NCI-H1436 treated with DMSO at 0.1 percent for 48 hours (cell line): Measurements from ENCODE around the gene HSD17B12.
"Not testable (repeated sequence)": the region's sequence is repeated elsewhere in the genome, so short reads cannot be mapped to it uniquely, and the experiment has no call there.

Source experiments
- DNase-seq: peaks from one replicate; lab custom pipeline; 2025; lab: John Stamatoyannopoulos, UW

HSD17B12 gene

DNA sequence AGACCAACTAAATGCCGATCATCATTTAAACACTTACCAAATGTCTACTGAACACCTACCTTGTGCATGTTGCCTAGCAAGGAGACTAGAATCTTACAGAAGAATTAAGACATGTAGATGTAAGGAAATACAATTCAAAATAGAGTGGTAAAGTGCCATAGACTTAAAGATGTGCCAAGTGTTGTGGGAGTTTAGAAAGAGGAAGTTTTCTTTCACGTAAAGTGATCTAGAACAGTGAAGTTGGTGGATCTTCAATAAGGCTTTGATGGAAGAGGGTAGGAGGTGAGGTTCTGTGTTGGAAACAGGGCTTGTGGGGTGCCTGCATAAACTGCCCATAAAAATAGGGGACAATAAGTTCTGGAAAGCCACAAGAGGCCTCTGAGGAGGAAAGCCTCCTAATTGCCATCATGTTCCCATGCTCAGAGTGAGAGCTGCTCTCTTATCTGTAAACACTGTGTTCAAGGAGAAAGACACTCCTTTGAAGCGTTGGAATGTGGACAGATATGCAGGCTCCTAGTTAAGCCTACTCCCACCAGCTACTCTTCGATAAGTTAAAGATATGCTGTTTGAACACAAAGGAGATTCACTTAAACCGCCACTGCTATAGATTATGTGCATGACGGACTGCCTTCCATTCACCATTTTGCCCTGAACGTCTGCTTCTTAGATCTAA, 66.7 kb downstream of the HSD17B12 start:
- no peak for DNase-seq

DNA sequence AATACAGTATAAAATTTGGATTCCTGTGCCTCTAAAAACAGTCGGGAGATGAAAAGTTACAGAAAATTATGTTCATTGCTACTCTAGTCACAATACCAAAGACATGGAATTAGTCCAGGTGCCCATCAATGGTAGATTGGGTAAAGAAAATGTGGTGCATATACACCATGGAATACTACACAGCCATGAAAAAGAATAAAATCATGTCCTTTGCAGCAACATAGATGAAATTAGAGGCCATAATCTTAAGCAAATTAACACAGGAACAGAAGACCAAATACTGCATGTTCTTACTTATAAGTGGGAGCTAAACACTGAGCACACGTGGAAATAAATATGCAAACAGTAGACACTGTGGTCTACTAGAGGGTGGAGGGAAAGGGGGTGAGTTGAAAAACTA, 67.6 kb downstream of the HSD17B12 start:
- no peak for DNase-seq

DNA sequence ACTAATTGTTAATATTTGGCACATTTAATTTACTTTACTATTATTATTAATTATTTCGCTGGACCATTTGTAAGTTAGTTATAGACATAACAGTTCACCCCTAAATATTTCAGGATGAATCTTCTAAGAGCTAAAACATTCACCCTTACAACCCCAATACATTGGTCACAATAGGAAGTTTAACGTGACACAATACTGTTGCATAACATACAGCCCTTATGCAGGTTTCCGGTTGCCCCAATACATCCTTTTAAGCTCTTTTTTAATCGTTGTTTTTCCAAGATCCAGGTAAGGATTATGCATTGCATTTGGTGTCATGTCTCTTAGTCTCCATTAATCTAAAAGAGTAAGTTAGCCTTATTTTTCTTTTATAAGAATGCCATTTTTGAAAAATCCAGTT, 71.2 kb downstream of the HSD17B12 start:
- no peak for DNase-seq

DNA sequence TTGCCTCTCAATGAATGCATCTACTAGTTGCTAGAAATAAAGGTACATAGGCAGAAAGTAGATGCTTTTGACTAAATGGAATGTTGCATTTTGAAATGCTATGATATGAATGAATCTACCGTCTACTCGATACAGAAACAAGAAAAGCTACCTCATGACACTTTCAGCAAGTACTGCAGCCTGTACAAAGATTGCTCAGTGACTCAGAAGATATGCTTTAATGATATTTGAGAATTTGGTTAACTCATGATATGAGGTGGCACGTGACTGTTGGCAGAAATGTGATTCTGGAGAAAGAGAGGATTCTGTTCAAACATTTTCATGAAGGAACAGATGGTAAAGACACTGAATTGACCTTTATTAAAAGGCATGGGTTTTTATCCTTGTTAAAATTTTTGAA, 76.0 kb downstream of the HSD17B12 start:
- DNase-seq: no peak

DNA sequence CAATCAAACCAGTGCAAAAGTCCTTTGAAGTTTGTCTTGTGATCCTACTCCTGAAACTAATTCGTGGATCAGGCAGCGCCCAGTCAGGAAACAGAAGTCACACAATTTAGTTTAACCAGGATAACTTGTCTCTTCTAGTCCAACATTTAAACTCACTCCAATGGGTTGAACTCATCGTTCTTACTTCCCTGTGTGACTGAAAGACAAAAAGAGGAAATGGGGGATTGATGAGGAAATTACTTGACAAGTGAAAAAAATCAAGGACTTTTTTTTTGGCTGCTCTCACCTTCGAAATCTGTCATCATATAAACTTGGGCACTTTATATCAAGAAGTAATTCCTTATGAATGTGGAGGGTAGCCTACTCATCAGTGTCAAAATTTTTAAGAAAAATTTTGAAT, 78.4 kb downstream of the HSD17B12 start:
- no peak for DNase-seq

DNA sequence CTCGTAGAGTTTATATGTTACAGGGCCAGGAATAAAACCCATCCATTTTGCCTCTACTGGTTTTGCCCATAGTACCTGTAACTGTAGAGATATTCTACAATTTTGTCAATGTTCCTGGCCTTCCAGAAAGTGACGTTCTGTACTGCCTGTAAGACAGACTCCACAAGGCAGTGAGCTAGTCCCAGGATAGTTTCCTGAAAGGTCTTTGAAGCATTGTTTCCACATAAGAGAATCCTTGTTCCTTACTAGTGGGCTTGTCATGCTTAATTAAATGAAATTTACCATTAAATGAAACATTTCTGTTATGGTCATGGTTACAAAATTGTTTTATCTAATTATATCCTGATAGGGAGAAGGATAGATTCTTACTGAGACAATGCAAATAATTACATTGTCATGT, 80.4 kb downstream of the HSD17B12 start:
- DNase-seq: no peak

DNA sequence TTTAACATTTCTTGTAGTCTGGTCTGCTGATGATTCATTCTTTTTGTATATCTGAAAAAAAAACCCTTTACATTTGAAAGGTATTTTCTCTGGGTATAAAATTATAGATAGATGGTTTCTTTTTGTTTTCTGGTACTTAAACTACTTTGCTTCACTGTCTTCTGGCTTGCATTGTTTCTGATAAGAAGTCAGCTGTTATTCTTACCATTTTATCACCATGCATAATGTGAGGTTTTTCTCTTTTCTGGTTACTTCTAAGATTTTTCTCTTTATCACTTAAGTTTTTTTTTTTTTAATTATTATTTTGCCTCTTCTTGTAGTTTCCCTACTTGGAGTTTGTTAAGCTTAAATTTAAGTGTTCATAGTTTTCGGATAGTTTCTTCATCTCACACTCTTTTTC, 84.7 kb downstream of the HSD17B12 start:
- no peak for DNase-seq

DNA sequence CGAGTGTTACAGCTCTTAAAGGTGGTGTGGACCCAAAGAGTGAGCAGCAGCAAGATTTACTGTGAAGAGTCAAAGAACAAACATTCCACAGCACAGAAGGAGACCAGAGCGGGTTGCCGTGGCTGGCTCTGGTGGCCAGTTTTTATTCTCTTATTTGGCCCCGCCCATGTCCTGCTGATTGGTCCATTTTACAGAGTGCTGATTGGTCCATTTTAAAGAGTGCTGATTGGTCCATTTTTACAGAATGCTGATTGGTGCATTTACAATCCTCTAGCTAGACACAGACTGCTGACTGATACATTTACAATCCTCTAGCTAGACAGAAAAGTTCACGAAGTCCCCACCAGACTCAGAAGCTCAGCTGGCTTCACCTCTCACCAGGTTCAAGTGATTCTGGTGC, 88.1 kb downstream of the HSD17B12 start:
- DNase-seq: not testable (repeated sequence)

DNA sequence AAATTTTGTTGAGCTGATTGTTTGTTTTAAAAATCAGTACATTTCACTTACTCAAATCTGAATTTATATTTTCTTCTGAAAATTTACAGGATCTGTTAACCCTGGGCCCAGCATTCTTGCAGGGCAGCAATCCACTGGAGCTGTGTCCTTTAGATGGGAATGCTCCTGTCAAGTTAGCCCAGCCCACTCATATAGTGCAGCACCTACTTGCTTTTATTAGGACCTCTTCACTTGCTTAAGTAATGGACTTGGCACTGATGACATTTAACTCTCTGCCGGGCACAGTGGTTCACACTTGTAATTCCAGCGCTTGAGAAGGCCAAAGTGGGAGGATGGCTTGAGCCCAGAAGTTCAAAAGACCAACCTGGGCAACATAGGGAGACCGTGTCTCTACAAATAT, 89.6 kb downstream of the HSD17B12 start:
- DNase-seq: no peak

DNA sequence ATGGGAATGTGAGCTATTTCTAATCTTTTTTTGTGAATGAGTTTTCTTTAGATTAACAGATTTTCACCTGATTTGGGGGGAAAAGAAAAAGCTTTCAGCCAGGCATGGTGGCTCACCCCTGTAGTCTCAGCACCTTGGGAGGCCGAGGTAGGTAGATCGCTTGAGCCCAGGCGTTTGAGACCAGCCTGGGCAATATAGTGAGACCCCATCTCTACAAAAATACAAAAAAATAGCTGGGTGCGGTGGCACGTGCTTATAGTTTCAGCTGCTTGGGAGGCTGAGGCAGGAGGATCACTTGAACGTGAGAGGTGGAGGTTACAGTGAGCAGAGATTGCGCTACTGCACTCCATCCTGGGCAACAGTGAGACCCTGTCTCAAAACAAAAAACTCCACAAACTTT, 92.2 kb downstream of the HSD17B12 start:
- DNase-seq: no peak

DNA sequence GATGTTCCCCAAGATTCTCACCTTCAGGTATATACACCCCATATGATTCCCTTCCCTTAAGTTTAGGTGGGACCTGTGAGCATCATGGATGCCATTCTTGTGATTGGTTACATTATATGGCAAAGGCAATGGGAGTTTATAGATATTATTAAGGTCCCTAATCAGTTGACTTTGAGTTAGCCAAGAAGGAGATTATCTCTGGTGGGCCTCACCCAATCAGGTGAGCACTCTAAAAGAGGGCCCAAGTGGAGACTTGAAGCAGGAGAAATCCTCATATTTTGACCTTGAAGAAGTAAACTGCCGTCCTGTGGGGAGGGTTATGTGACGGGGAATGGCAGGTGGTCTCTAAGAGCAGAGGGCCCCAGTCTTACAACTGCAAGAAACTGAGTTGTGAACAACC, 94.2 kb downstream of the HSD17B12 start:
- DNase-seq: no peak

DNA sequence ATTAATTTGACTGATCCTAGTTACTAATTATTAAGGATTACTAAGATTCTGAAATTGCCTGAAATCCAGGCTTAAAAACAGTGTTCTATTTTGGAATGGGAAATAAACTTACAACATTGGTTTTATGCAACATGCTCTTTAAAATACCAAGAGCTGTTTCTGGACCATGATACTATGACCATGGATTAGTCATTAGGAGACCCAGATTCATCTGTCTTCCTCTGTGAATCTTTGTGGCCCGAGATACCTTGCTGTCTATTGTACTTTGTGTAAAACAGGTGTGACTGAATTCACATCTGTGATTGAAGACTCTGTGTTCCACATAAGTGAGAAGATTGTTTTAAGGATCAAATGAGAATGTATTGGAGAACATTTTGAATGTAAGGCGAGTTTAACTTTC, 98.8 kb downstream of the HSD17B12 start:
- no peak for DNase-seq

DNA sequence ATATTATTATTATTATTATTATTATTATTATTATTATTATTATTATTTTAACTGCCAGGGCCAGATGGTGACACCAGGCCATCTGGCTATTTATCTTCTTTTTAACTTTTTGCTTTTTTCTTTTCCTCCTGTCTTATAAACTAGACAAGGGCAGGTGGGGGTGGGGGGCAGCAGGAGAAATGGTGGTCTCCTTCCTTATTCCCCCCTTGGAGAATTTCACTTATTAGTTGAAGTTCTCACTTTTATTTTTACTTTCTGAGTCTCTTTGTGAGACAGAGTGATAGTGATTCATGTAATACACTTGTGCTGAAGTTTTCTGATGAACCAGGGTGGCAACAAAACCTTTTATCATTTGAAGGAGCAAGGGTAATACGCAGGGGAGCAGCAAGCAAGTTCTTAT, 103.8 kb downstream of the HSD17B12 start:
- DNase-seq: no peak

DNA sequence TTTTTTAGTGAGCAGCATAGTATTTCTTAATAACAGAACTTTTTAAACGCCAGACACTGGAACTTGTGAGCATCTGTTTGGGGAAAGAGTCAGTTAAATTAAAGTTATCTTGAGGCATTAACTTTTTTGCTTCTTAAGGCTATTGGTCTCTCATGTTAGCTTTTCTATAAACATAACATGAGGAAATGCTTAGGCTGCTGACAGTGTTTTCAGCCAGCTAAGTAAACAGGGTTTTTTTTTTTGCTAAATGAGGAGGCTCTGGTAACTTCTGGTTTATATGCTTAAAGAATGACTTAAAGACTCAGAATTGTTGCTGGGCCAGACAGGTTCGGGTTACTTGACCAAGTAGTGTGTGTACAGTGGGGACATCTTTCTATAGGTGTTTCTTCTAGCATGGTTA, 104.3 kb downstream of the HSD17B12 start:
- no peak for DNase-seq

DNA sequence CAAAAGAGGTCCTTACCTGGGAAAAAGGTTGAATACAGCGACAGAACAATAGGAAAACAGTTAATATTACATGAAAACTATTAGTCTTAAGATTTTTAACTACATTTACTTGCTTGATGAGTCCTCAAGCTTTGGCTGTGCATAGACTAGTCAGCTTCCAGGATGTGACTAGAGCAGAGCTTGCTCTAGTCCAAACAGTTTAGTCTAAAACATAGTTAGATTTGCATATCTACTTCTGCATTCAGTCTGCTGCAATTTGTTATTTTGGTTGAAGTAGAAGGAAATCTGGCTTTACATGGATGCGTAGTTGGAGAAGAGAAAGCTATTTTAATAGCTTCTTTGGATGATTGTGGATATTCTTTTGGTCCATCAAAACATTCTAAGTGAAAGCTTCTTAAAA, 104.8 kb downstream of the HSD17B12 start:
- no peak for DNase-seq

DNA sequence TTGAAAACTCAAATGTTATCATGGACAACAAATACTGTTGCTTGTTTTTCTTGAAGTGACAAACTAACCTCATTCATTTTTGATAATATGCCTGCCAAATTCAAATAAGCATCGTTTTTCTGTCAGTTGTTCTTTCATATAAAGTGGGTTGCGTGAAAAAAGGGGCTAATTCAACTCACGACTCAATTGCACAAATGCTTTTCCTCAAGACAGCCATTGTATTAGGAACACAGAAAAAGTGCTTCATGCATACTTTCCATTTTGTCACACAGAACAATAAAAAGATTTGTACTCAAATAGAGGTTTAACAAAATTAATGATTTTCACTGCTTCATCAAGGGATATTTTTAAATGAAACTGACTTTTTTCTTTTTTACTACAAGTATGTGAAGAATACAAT, 105.5 kb downstream of the HSD17B12 start:
- no peak for DNase-seq

DNA sequence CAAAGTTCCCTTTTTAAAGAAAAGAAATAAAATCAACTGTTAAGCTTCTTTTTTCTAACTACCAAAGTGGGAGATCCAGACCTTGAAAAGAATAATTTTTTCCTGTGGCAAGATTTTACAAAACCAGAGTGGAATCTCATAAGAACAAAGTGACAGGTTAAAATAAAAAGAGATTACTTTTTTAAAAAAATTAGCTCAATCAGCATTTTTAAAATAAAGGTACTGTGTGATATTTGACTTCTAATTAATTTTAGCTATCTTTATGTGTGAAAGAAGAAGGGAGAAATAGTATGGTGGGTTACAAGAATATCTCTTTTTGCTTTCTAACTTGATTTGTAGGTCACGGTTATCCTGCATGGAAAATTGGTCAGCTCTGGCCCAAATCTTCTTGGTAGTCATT, 107.3 kb downstream of the HSD17B12 start:
- no peak for DNase-seq

DNA sequence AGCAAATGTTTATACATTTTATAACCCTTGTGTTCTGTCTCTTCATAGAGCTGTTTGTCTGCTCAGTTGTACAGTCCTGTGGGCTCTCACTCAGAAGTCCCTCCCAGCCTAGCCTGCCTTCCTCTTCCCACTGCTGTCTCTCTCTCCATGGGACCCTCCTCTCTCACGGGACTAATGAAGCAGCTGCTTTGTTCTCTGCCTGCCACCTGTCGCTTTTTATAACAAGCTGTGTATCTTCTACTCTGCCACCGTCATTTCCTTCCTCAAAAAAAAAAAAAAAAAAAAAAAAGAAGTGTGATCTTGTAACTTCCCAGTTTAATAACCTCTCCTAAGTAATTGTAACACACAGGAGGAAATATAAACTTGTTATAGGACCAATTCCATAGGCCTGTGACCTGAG, 107.9 kb downstream of the HSD17B12 start:
- DNase-seq: peak; percentile 8

DNA sequence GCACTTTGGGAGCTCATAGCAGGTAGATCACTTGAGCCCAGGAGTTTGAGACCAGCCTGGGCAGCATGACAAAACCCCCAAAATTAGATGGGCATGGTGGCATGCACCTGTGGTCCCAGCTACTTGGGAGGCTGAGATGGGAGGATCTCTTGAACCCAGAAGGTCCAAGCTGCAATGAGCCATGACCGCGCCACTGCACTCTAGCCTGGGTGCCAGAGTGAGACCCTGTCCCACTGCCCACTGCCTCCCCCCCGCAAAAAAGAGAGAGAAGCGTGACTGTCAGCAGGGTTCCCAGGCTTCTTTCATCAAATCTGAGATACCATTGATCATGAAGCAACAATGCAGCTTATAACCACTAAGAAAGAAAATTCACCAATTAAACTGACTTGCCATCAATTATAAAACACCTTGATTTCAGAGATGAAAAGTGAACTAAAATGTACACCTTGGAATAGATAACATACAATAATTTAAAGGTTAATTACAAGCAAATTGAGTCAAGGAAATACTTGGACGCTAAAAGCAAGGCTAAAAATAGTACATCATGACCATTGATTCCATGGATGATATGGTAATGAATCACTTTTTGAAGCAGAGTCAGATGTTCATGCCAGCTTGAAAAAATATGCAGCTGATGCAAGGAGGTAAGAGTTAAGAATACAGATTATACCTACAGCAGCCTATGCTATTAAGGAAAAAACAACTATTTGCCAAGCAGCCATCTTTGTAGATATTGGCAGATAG, 109.3 kb downstream of the HSD17B12 start:
- DNase-seq: no peak

DNA sequence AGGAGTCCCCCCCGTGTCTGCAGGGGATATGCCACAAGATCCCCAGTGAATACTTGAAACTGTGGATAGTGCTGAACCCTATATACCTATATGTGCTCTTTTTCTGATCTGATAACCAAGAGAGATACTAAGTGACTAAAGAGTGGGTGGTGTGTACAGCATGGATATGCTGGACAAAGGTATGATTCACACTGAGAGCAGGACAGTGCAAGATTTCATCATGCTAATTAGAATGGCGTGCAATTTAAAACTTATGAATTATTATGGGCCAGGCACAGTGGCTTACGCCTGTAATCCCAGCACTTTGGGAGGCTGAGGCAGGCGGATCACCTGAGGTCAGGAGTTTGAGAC, 109.9 kb downstream of the HSD17B12 start:
- DNase-seq: no peak

DNA sequence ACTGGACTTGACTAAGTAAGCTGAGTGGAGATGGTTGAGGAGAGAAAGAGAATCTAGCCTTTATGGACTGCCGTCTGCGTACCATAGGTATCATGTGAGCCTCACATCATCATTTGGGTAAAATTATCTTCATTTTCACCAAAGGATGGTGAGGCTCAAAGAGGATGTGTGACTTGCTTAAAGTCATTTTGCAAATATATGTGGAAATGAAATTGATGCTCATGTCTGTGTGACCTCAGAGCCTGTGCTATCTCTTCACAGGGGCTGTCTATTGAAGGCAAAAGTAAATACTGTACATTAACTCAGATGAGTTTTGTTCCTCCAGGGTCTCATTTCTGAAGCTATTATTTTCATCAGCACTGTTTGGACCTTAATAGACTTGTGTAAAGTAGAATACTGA, 116.8 kb downstream of the HSD17B12 start:
- no peak for DNase-seq

DNA sequence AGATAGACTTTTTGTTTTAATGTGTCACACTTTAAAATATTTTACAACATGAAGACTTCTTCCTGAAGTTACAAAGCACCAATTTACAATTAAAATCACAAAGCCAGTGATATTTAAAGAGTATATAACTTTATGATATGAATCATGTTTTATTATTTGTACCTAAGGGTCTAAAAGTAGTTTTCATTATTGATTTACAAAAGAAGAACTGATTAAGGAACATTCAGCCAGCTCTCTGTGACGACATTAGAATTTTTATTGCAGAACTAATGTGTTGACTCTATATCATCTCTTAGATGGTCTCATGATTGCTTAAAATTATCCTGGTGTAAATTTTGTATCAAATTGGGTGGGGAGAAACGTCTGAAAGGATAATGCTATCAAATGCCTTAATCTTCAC, 117.3 kb downstream of the HSD17B12 start:
- DNase-seq: no peak

DNA sequence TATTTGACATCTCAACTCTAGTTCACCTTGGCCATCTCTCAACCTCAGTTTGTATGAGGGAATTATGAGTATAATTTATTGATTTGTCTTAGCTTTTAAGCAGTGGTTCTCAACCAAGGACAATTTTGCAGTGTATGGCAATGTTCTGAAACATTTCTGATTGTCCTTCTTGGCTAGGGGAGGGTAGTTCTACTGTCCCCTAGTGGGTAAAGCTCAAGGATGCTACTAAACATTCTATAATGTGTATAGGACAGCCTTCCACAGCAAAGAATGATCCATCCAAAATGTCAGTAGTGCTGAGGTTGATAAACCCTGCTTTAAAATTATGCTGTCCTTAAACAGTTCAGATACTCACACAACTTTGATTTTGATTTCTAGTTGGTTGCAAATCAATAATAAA, 122.0 kb downstream of the HSD17B12 start:
- no peak for DNase-seq

DNA sequence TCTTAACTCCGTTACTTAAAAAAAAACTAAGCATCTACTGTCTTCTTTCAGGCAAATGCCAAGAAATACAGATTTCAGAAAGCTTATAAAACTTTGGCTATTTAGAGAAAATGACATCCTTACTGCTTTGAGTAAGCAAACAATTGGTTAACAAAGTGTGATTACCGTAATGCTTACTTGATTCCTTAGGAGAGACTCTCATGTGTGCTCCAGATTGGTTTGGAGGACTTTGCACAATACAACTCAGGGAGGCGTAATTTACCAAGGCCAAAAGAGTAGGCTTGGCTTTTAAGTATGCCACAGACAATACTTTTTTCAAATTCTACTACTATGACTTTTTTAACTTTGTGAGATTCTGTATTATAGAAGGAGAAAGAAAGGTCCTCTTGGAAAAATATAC, 123.2 kb downstream of the HSD17B12 start:
- DNase-seq: no peak
